HepG2 (cell line): ENCODE results near the gene CRABP1. TPM values are rescaled to one million over a fixed set of nuclear protein-coding genes. Genes with fewer than 3 reads are reported as not detected.

Source experiments
- ATF7-NPFF ChIP-seq: sonication (generic); formaldehyde crosslinking; IDR thresholded peaks from 2 replicates; pipeline ENCODE4 v1.8.1; 2023; ENCODE audit warnings: mild to moderate bottlenecking, low read depth, missing genetic modification reagents, moderate library complexity
- BRF2 ChIP-seq: sonication (generic); formaldehyde crosslinking; IDR thresholded peaks from 2 replicates; pipeline ENCODE4 v1.8.1; 2022; ENCODE audit warnings: mild to moderate bottlenecking, missing genetic modification reagents
- CENPBD1 ChIP-seq: sonication (generic); formaldehyde crosslinking; IDR thresholded peaks from 2 replicates; pipeline ENCODE4 v1.8.0; 2022; ENCODE audit warnings: missing genetic modification reagents, low read depth, mild to moderate bottlenecking, borderline replicate concordance
- CSRNP2 ChIP-seq: sonication (generic); formaldehyde crosslinking; conservative IDR thresholded peaks from 2 replicates; pipeline ENCODE4 v1.8.0; 2022; ENCODE audit warnings: low read depth, missing genetic modification reagents
- ELF3 ChIP-seq: IDR thresholded peaks from 2 replicates; pipeline ENCODE4 v1.6.1; 2016; ENCODE audit warnings: missing genetic modification reagents, missing compliant biosample characterization
- HMGXB4 ChIP-seq, 2 experiments: sonication (generic) in 1 of 2; formaldehyde crosslinking in 1 of 2; IDR thresholded peaks; 2 replicates each; pipeline versions ENCODE4 v1.4.0 to v1.6.1; 2018 to 2020; ENCODE audit warnings: missing genetic modification reagents in 2 of 2, borderline replicate concordance in 1 of 2, low read depth in 1 of 2, mild to moderate bottlenecking in 1 of 2, missing biosample characterization in 1 of 2
- MBD4 ChIP-seq: IDR thresholded peaks from 2 replicates; pipeline ENCODE4 v1.6.1; 2012; ENCODE audit warnings: low read length, inconsistent platforms, borderline replicate concordance
- MNT ChIP-seq: fragments of 450-650 bp; IDR thresholded peaks from 2 replicates; pipeline ENCODE4 v1.6.1; 2016
- NCOR1 ChIP-seq: fragments of 200-600 bp; sonication (generic); IDR thresholded peaks from 2 replicates; pipeline ENCODE4 v1.7.0; 2017; ENCODE audit warnings: antibody characterized with exemption, low read length, borderline replicate concordance
- NFYC ChIP-seq: IDR thresholded peaks from 2 replicates; pipeline ENCODE4 v1.6.1; 2016; ENCODE audit warnings: missing genetic modification reagents, missing compliant biosample characterization
- NR0B2 ChIP-seq: sonication (generic); formaldehyde crosslinking; IDR thresholded peaks from 2 replicates; pipeline ENCODE4 v1.4.0; 2020; ENCODE audit warnings: mild to moderate bottlenecking, missing genetic modification reagents
- RBM39 ChIP-seq: fragments of 200-400 bp; formaldehyde crosslinking; IDR thresholded peaks from one replicate; pipeline ENCODE4 v1.6.1; 2018; ENCODE audit warnings: antibody characterized with exemption, mild to moderate bottlenecking, low read depth, low read length; ENCODE audit not compliant: poor library complexity, severe bottlenecking
- SAFB2 ChIP-seq: sonication (generic); formaldehyde crosslinking; IDR thresholded peaks from 2 replicates; pipeline ENCODE4 v1.5.1; 2020; ENCODE audit warnings: missing genetic modification reagents, low read depth, mild to moderate bottlenecking, borderline replicate concordance
- ZMAT3 ChIP-seq: sonication (generic); formaldehyde crosslinking; conservative IDR thresholded peaks from 2 replicates; pipeline ENCODE4 v1.7.0; 2021; ENCODE audit warnings: missing genetic modification reagents
- ZNF274 ChIP-seq: sonication (generic); formaldehyde crosslinking; IDR thresholded peaks from 2 replicates; pipeline ENCODE4 v1.5.1; 2020; ENCODE audit warnings: mild to moderate bottlenecking, missing genetic modification reagents
- ZNF703 ChIP-seq: sonication (generic); formaldehyde crosslinking; IDR thresholded peaks from 2 replicates; pipeline ENCODE4 v1.5.1; 2020; ENCODE audit warnings: missing genetic modification reagents, mild to moderate bottlenecking, moderate library complexity, borderline replicate concordance
- ZNF709 ChIP-seq: sonication (generic); formaldehyde crosslinking; IDR thresholded peaks from 2 replicates; pipeline ENCODE4 v1.5.0; 2020; ENCODE audit warnings: mild to moderate bottlenecking, missing genetic modification reagents
- ZNF784 ChIP-seq: sonication (generic); formaldehyde crosslinking; IDR thresholded peaks from 2 replicates; pipeline ENCODE4 v1.5.1; 2020; ENCODE audit warnings: missing genetic modification reagents, mild to moderate bottlenecking, borderline replicate concordance
- polyA plus RNA-seq, 8 experiments: library from polyadenylated mRNA; depleted of rRNA in 3 of 8; stranded (reverse) in 7 of 8; unstranded in 1 of 8; fragments of >200 nt; fragmentation: Illumina TruSeq in 4 of 8; extraction: Trizol in 4 of 8; gene quantifications; 2 replicates each; pipeline versions ENCODE4 v1.2.1 to v1.2.3, GENCODE V29; 2011 to 2016; ENCODE audit warnings: low read depth in 4 of 8, missing spikeins in 1 of 8, mixed read lengths in 1 of 8; ENCODE audit not compliant: insufficient read depth in 1 of 8
- total RNA-seq, 5 experiments: library from RNA; depleted of rRNA; stranded (reverse); fragments of >200 nt; fragmentation: Illumina TruSeq; extraction: Trizol; gene quantifications; 2 replicates each; pipeline ENCODE4 v1.2.3, GENCODE V29; 2016; ENCODE audit warnings: low read depth in 1 of 5

Gene CRABP1
- total and polyA plus RNA-seq, 2 of the 13 experiments (the other 11 are each of a cell fraction or from before 2014, with no cell fraction given) = not detected

- TF ChIP-seq ZNF709 (0 out of 2 replicates have a peak, but pooled peaks have one; percentile 46), ZNF274 (CRISPR knock-in tag) (peak; percentile 82), BRF2 (CRISPR knock-in tag) (0 out of 2 replicates have a peak, but pooled peaks have one; percentile 39), NR0B2 (CRISPR knock-in tag) (peak; percentile 60; the same call in 1 of the 2 replicates), MNT (peak; percentile 12; the same call in 1 of the 2 replicates), RBM39 (no peak), NCOR1 (peak; percentile 22; the same call in 1 of the 2 replicates), ZNF784 (CRISPR knock-in tag) (0 out of 2 replicates have a peak, but pooled peaks have one; percentile 49), HMGXB4 (CRISPR knock-in tag; IDR thresholded peaks at IDR 0.05; ENCODE audit: borderline replicate concordance in 1 of 2, low read depth in 1 of 2) (peak; percentile 75 to 81), MBD4 (no peak), ZMAT3 (CRISPR knock-in tag) (peak; percentile 63; the same call in 1 of the 2 replicates), CENPBD1 (no peak), ZNF703 (CRISPR knock-in tag) (no peak), NFYC (CRISPR knock-in tag) (peak; percentile 61), ATF7-NPFF (0 out of 2 replicates have a peak, but pooled peaks have one; percentile 42), SAFB2 (CRISPR knock-in tag) (0 out of 2 replicates have a peak, but pooled peaks have one; percentile 66), CSRNP2 (CRISPR knock-in tag) (no peak), ELF3 (CRISPR knock-in tag) (peak; percentile 22; the same call in 1 of the 2 replicates)
Observed at GRCh38 chr15:78299101-78299930, 40.8 kb upstream of the CRABP1 start, which contains the start of gene SKIC8 (continued).
